Stimulated activated CD8-positive, alpha-beta memory T cell treated with anti-CD3 and anti-CD28 coated beads, Interleukin-12 subunit alpha, Interleukin-12 subunit beta, amount 100 ng/mL, for 1 hour (primary cell): ENCODE data around the gene LANCL1.
"Not testable (repeated sequence)": the region's sequence is repeated elsewhere in the genome, so short reads cannot be mapped to it uniquely, and the experiment has no call there.

Source experiments
- DNase-seq: peaks from one replicate; pipeline ENCODE4 v3.0.0-alpha.2; 2020; ENCODE audit warnings: low read depth

LANCL1 gene

GRCh38 chr2:210459407-210459806, 17.2 kb downstream of the LANCL1 start:
- DNase-seq: no peak

GRCh38 chr2:210458395-210458794, 18.2 kb downstream of the LANCL1 start:
- no peak for DNase-seq

GRCh38 chr2:210456571-210456970, 20.0 kb downstream of the LANCL1 start:
- no peak for DNase-seq

- DNase-seq: no peak
These were observed 22.2 kb downstream of the LANCL1 start for GRCh38 chr2:210454336-210454735.

DNA sequence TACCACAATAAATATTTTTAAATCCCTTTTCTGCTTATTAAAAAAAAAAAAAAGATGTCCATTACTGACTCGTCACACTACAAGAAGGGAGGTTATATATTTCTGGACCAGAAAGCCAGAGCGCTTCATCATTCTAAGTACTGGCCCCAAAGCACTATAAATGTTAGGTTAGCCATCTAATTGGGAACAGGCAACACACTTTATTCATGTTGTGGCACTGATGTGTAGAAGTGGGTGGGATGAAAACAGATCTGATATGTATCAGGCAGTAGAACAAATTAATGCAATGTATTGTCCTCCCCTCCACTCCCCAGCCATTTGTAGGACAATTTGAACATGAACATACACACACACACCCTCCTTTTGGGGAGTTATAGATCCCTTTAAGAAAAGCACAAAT, 24.4 kb downstream of the LANCL1 start:
- DNase-seq: no peak

DNA sequence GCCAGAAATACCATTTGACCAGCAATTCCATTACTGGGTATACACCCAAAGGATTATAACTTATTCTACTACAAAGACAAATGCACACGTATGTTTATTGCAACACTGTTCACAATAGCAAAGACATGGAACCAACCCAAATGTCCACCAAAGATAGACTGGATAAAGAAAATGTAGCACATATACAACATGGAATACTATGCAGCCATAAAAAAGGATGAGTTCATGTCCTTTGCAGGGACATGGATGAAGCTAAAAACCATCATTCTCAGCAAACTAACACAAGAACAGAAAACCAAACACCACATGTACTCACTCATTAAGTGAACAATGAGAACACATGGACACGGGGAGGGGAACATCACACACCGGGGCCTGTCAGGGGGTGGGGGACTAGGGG, 25.6 kb downstream of the LANCL1 start:
- DNase-seq: not testable (repeated sequence)

GRCh38 chr2:210445732-210446131, 30.8 kb downstream of the LANCL1 start:
- DNase-seq: no peak

DNA sequence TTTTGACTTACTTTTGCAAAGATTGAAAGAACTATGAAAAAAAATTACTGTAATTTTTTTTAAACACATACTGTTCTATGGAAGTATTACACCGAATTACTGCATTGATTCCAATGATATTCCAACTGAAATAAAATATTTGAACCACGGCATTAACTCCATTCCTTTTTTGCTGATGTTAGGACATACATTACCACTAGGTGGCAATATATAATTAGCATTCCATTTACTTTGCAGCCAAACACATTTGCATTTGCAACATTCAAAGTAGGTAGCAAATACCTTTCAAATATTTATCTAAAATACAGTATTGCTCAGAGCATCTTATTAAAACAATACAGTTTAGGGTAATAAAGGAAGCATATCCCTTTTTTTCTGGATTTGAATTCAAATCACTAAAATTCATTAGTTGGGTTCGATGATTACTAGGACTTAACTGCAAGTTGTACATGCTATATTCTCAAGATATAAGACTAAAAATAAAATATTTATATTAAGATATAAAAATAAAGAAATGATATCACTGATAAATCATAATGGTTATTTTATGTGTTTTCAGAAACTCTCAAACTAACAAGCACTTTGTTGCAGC, 31.3 kb downstream of the LANCL1 start:
- DNase-seq: no peak

GRCh38 chr2:210443527-210443926, 33.0 kb downstream of the LANCL1 start:
- no peak for DNase-seq

GRCh38 chr2:210442878-210443277, 33.7 kb downstream of the LANCL1 start:
- DNase-seq: no peak

DNA sequence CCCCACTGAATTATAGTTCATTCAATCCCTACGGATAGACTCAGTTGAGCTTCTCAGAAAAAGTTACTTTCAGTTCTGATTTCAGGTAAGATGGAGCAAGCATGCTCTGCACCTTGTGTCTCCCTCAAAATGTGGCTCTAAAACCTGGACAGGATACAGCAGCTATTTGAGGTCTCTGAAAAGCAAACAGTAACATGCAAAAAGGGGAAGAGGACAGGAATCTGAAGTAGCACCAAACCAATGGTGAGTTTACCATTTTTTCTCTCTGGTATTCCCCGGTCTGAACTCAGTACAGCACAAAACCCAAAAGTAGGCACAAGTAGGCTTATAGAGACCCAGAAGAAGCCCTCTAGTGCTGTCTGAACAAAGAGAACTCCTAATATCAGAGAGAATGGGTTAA, 34.1 kb downstream of the LANCL1 start:
- DNase-seq: no peak

DNA sequence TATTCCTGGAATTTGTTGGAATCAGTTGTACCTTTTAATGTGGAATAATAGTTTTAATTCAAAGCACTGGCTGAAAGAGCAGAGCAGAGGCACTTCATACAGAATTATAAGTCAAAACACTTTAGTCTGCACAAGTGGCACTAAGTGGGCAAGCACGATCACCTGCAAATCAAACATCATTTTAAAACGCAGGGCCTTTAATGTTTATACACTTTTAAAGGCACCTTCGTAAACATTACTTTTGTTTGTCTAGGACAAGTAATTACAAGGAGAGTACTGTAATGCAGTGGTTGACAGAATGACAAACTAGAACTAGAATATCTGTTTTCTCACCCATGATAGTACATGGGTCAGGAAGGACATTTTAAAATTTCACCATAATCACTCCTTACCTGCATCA, 36.4 kb downstream of the LANCL1 start:
- DNase-seq: no peak

DNA sequence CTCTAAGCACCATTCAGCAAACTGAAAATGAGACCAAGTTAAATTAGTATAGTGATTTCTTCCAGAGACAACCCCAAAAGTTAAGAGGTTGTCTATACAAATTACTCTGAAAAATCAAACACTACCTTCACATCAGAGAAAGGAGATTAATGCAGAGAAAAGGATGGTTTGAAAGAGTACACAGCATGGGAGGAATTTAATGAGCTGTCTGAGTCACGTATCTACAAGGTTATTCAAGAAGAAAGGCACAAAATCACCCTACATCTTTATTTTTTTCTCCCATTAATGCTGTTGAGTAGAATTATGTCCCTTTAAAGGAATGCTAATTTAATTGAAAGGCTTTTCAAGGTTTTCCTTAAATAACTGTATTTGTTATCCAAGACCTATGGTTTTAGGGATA, 41.1 kb downstream of the LANCL1 start:
- DNase-seq: no peak

DNA sequence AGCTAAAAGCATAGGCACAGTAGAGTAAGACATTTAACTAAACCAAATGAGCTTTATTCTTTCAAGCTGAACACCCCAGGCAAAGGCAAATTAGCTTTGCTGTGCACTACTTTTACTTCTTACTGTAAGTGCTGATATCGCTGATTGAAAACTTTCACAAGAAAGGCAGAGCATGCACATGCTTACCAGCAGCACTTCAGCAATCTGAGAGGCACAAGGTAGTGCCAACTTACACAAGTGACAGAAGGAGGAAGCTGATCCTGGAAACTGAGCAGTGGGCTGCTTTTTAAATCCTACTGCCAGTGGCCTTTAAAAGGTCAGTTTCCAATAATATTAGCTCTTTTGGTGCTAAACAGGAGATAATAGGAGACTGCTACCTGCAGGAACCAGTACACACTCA, 43.9 kb downstream of the LANCL1 start:
- DNase-seq: no peak

DNA sequence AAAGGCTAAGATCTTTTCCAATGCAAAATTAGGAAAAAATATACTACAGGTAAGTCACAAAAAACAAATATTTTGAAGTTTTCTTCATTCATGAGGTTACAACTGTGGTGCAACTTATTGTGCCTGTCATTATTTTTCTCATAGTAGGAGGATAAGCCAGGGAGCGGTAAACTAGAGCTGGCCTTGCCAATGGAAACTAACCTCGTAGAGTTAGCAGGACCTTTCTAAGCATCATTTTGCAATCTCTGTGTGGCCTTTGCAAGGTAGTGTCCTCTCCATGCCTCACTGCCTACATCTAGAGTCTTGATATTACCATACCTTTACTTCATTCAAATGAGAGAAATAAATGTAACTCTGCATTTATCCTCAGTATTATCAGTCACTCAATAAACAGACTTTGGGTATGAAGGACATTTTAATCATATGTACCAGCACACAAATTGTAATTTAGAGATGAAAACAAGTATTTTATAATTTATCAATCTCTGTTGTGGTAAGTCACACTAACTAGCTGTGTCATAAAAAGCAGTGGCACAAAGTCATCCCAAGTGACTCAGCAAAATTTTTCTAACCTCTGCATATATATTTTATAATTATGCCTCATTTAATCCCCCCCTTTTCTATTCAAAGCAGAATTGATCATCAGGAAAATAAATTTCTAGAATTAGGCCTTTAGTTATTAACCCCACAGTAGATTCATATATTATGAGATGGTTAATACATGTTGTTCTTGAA, 47.0 kb downstream of the LANCL1 start:
- DNase-seq: no peak

DNA sequence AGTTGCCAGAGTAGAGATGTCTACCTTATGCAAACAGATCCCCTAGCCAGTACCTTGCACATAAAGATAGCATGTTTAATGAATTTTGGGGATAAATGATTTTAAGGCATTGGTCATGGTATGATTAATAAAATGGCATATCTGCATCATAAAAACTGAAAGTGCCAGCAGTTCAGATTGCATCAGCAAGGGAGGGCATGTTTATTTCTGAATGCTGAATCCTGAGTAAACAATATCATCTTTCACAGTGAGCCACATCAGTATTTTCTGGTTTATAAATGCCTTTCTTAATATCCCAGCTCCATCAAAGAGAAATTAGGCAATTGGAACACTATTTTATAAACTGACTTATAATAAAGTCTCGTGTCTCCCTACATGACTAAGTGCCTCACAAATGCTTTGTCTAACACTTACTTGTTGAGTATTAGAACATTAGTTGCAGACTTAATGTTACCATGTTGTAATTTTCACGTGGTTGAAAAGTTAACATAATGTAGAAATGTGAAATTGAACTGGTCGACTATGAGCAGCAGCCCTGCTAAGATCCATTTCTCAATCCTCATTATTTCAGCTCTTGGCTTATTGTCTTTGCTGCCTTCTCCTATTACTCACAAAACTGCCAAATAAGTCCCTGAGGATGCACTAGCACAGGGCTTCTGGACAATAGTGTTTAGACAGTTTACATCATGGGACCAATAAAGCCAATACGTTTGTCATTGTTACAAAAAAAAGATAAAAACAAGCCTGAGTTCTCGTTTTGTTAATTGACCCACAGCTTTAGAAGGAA, 48.0 kb downstream of the LANCL1 start:
- no peak for DNase-seq

DNA sequence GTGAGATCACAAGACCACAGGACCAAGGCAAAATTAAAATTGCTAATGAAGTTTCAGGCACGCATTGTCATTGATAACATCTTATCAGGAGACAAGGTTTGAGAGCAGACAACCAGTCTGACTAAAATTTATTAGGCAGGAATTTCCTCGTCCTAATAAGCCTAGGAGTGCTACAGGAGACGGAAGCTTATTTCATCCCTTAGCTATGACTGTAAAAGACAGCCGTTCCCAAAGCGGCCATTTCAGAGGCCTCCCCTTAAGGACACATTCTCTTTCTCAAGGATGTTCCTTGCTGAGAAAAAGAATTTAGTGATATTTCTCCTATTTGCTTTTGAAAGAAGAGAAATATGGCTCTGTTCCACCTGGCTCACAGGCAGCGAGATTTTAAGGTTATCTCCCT, 49.2 kb downstream of the LANCL1 start:
- not testable (repeated sequence) for DNase-seq

DNA sequence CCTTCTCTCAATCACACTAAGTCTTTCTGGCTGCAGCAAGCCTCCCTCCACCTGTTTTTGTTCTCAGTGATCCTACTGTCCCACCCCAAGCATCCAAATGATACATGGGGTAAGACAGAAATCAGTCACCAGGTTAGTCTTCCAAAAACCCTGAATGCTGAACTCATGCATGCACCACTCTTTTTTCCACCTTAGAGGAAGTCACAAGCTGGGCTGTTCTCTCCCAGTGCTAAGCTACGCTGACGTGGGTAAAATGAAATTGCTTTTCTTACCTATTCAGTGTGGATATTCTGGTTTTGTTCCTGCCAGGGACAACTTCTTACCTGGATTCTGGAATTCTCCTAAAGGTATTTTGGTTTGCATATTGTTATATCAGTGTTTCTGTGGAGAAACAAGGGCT, 54.2 kb downstream of the LANCL1 start:
- no peak for DNase-seq

GRCh38 chr2:210421916-210422315, 54.6 kb downstream of the LANCL1 start:
- DNase-seq: no peak

- no peak for DNase-seq
These were observed 63.9 kb downstream of the LANCL1 start for GRCh38 chr2:210412660-210413059.

GRCh38 chr2:210410542-210410941, 66.0 kb downstream of the LANCL1 start:
- no peak for DNase-seq

DNA sequence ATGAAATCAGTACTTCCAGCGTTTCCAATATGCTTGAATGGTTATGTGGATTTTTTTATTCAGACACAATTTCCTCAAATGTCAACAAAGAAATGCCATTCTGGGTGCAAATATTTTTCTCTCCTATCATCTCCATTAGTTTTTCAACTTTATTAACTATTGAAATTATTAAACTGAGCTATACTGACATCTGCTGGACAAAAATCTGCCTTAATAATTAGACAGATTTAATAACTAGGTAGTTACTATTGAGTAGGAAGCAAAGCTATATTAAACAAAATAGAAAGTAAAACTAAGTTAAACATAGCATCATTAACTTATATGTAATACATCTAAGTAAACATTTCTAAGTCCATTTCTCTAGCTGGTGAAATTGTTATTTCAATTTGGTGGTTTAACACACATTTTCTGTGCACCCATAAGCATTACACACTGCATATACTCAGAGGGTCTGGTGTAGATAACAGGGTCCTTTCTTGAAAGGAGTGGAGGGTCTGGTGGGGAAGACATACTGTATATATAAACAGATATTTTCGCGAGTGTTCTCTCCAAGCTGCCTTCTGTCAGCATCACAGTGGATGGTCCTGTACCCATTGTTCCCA, 77.0 kb downstream of the LANCL1 start:
- DNase-seq: no peak

GRCh38 chr2:210392469-210392881, 84.1 kb downstream of the LANCL1 start:
- DNase-seq: no peak
